Caco-2 (cell line): ENCODE measurements around the gene NUDC. TPM values are rescaled to one million over a fixed set of nuclear protein-coding genes. Genes with fewer than 3 reads are reported as not detected.

Source experiments
- BruUV-seq: library from RNA; stranded (reverse); fragments of 400-500 nt; replicated peaks from 2 replicates; lab custom pipeline; 2021; lab: Mats Ljungman, UMichigan
- CTCF ChIA-PET: fragments of 300-600 bp; sonication (Branson Sonifier 250); formaldehyde crosslinking; loops from one replicate; lab custom pipeline; 2022; ENCODE audit warnings: antibody characterized with exemption; lab: Charles Lee
- POLR2A ChIA-PET: fragments of 300-600 bp; sonication (Branson Sonifier 250); formaldehyde crosslinking; loops from one replicate; lab custom pipeline; 2022; ENCODE audit warnings: antibody characterized with exemption; lab: Charles Lee
- DNase-seq, 2 experiments: peaks; one replicate each; pipeline versions ENCODE4 v3.0.0 to v3.0.0-alpha.2; 2020 to 2022
- H3K27me3 ChIP-seq: replicated peaks from 2 replicates; pipeline ENCODE4 v1.6.0; 2011; ENCODE audit warnings: low read length; ENCODE audit not compliant: control insufficient read depth, insufficient read depth
- H3K36me3 ChIP-seq: 2 replicates; pipeline ENCODE4 v1.5.1; 2011; ENCODE audit warnings: low read length; ENCODE audit not compliant: control insufficient read depth, insufficient read depth
- H3K4me1 ChIP-seq: fragments of 250-450 bp; sonication (Bioruptor Pico); 2 replicates; pipeline ENCODE4 v1.5.1; 2020; ENCODE audit warnings: mild to moderate bottlenecking
- H3K4me3 ChIP-seq: 2 replicates; pipeline ENCODE4 v1.5.1; 2011; ENCODE audit warnings: low read depth, mild to moderate bottlenecking, control low read depth, low read length
- H3K9me3 ChIP-seq: fragments of 250-450 bp; sonication (Bioruptor Pico); 2 replicates; pipeline ENCODE4 v1.5.1; 2020; ENCODE audit warnings: mild to moderate bottlenecking, moderate library complexity
- H3K27ac Mint-ChIP-seq: one replicate; pipeline ENCODE4 v1.8.0; 2022; ENCODE audit warnings: mixed read lengths; ENCODE audit not compliant: unreplicated experiment
- H3K27me3 Mint-ChIP-seq: one replicate; pipeline ENCODE4 v1.8.0; 2022; ENCODE audit warnings: mixed read lengths; ENCODE audit not compliant: insufficient read depth, unreplicated experiment
- H3K36me3 Mint-ChIP-seq: one replicate; pipeline ENCODE4 v1.8.0; 2022; ENCODE audit warnings: mild to moderate bottlenecking, mixed read lengths; ENCODE audit not compliant: insufficient read depth, unreplicated experiment
- H3K4me1 Mint-ChIP-seq: one replicate; pipeline ENCODE4 v1.8.0; 2022; ENCODE audit warnings: low read depth, mixed read lengths; ENCODE audit not compliant: unreplicated experiment
- H3K4me3 Mint-ChIP-seq: one replicate; pipeline ENCODE4 v1.8.0; 2022; ENCODE audit warnings: mild to moderate bottlenecking, moderate library complexity, mixed read lengths; ENCODE audit not compliant: unreplicated experiment
- H3K9me3 Mint-ChIP-seq: one replicate; pipeline ENCODE4 v1.8.0; 2022; ENCODE audit warnings: mixed read lengths; ENCODE audit not compliant: unreplicated experiment
- intact Hi-C: fragments of 100-400 bp; cut with micrococcal nuclease; formaldehyde crosslinking; loops from one replicate; pipeline ENCODE4 v1.10.0; 2022; ENCODE audit not compliant: unreplicated experiment
- total RNA-seq: library from RNA; stranded (reverse); gene quantifications from 2 replicates; pipeline ENCODE4 v1.2.3, GENCODE V29; 2022
- TF ChIP-seq, protein P1 (sequence below), 2 experiments: fragments of 200-600 bp in 1 of 2; IDR thresholded peaks; 1 replicate in 1 of 2; 2 replicates in 1 of 2; pipeline versions ENCODE4 v1.5.1 to v1.8.0; 2011 to 2022; ENCODE audit warnings: antibody characterized with exemption in 1 of 2, control low read depth in 1 of 2, inconsistent platforms in 1 of 2, low read depth in 1 of 2, low read length in 1 of 2, mild to moderate bottlenecking in 1 of 2, moderate library complexity in 1 of 2; ENCODE audit not compliant: insufficient read depth in 1 of 2, severe bottlenecking in 1 of 2, unreplicated experiment in 1 of 2

Gene NUDC
- total RNA-seq, 1 experiment from 2014 or later: 81.3 TPM

DNA sequence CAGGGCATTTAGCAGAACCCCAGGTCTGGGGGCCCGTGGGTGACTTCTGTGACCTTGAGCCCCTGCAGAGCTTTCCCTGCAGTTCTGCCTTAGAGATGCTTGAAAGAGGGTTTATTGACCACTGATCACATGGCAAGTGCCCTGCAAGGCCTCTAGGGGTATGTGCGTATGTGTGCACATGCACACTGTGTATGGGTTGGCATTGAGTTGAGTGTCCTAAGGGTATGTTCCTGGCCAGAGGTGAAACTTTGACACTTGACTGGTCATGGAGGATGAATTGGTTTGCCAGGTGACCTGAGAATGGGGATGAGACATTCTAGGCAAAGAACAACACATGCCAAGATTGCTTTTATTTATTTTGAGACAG is 17.1 kb downstream of the NUDC start:
- no TSS peak for BruUV-seq
- Histone ChIP-seq H3K4me1 (no peaks in the 10 kb centered on the region), H3K4me3 (no peak overlapping the region), H3K36me3 (peaks cover 2% of the 10 kb centered on the region; the same call in 1 of the 2 replicates), H3K27me3 (no peaks in the 10 kb centered on the region), H3K9me3 (no peaks in the 10 kb centered on the region)
- Mint-ChIP-seq H3K36me3 (peaks cover 65% of the 10 kb centered on the region), H3K4me3 (no peak overlapping the region), H3K4me1 (no peaks in the 10 kb centered on the region), H3K27ac (no peak overlapping the region), H3K27me3 (no peaks in the 10 kb centered on the region), H3K9me3 (no peaks in the 10 kb centered on the region)
- no peak for DNase-seq
- intact Hi-C loops: no loop called here
- TF ChIP-seq, protein P1, sequence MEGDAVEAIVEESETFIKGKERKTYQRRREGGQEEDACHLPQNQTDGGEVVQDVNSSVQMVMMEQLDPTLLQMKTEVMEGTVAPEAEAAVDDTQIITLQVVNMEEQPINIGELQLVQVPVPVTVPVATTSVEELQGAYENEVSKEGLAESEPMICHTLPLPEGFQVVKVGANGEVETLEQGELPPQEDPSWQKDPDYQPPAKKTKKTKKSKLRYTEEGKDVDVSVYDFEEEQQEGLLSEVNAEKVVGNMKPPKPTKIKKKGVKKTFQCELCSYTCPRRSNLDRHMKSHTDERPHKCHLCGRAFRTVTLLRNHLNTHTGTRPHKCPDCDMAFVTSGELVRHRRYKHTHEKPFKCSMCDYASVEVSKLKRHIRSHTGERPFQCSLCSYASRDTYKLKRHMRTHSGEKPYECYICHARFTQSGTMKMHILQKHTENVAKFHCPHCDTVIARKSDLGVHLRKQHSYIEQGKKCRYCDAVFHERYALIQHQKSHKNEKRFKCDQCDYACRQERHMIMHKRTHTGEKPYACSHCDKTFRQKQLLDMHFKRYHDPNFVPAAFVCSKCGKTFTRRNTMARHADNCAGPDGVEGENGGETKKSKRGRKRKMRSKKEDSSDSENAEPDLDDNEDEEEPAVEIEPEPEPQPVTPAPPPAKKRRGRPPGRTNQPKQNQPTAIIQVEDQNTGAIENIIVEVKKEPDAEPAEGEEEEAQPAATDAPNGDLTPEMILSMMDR (IDR thresholded peaks at IDR 0.05; ENCODE audit: insufficient read depth in 1 of 2, low read depth in 1 of 2, low read length in 1 of 2, severe bottlenecking in 1 of 2, unreplicated experiment in 1 of 2): no peak
- CTCF ChIA-PET: no interaction called here
- POLR2A ChIA-PET: no interaction called here

DNA sequence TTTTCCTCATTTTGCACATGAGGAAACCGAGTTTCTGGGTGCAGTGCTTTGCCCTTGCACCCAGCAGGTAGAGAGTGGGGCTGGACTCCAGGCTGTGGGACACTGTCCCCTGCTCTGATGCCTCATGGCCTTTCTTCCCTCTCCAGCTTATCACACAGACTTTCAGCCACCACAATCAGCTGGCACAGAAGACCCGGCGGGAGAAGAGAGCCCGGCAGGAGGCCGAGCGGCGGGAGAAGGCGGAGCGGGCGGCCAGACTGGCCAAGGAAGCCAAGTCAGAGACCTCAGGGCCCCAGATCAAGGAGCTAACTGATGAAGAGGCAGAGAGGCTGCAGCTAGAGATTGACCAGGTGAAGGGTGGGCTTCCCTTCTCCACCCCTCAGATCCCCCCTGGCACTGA is 19.8 kb downstream of the NUDC start:
- intact Hi-C loops: no loop called here
- Mint-ChIP-seq H3K27me3 (no peaks in the 10 kb centered on the region), H3K9me3 (no peaks in the 10 kb centered on the region), H3K4me1 (peaks cover 9% of the 10 kb centered on the region), H3K27ac (no peak overlapping the region), H3K36me3 (peaks cover 59% of the 10 kb centered on the region), H3K4me3 (no peak overlapping the region)
- Histone ChIP-seq H3K36me3 (peaks cover 2% of the 10 kb centered on the region; the same call in 1 of the 2 replicates), H3K4me1 (0 out of 2 replicates have a peak, but pooled peaks cover 4% of the 10 kb centered on the region), H3K9me3 (no peaks in the 10 kb centered on the region), H3K27me3 (no peaks in the 10 kb centered on the region), H3K4me3 (no peak overlapping the region)
- no TSS peak for BruUV-seq
- ChIA-PET CTCF (interaction anchor here (0.7 kb wide), 1 partner anchor 27 kb away, joined by 3 read pairs; the partner anchor contains the start of gene NR0B2), POLR2A (interaction anchor here (0.6 kb wide), 1 partner anchor 89 kb away, joined by 6 read pairs; no protein-coding TSS in a partner anchor)
- TF ChIP-seq, protein P1 (IDR thresholded peaks at IDR 0.05; ENCODE audit: insufficient read depth in 1 of 2, low read depth in 1 of 2, low read length in 1 of 2, severe bottlenecking in 1 of 2, unreplicated experiment in 1 of 2): no peak
- no peak for DNase-seq

DNA sequence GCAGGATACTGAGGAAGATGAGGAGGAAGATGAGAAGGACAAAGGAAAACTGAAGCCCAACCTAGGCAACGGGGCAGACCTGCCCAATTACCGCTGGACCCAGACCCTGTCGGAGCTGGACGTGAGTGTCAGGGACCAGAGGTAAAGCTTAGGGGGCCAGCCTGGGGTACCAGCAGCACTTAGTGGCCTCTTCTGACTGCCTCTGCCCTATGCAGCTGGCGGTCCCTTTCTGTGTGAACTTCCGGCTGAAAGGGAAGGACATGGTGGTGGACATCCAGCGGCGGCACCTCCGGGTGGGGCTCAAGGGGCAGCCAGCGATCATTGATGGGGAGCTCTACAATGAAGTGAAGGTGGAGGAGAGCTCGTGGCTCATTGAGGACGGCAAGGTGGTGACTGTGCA is 21.1 kb downstream of the NUDC start:
- peaks cover 60% of the 10 kb centered on the region for H3K36me3 Mint-ChIP-seq
- Histone ChIP-seq H3K4me1 (0 out of 2 replicates have a peak, but pooled peaks cover 4% of the 10 kb centered on the region), H3K36me3 (peaks cover 2% of the 10 kb centered on the region; the same call in 1 of the 2 replicates), H3K27me3 (no peaks in the 10 kb centered on the region), H3K9me3 (no peaks in the 10 kb centered on the region), H3K4me3 (no peak overlapping the region)
- intact Hi-C loops: no loop called here
- POLR2A ChIA-PET: no interaction called here
- H3K4me1 Mint-ChIP-seq: peaks cover 9% of the 10 kb centered on the region
- H3K27me3 Mint-ChIP-seq: no peaks in the 10 kb centered on the region
- no peak overlapping the region for H3K4me3 Mint-ChIP-seq
- H3K9me3 Mint-ChIP-seq: no peaks in the 10 kb centered on the region
- H3K27ac Mint-ChIP-seq: no peak overlapping the region
- DNase-seq: no peak
- TF ChIP-seq, protein P1 (IDR thresholded peaks at IDR 0.05; ENCODE audit: insufficient read depth in 1 of 2, low read depth in 1 of 2, low read length in 1 of 2, severe bottlenecking in 1 of 2, unreplicated experiment in 1 of 2): no peak
- BruUV-seq: no TSS peak
- CTCF ChIA-PET: no interaction called here
